ENCODE measurements around the gene GOSR2.

Gene GOSR2

GRCh38 chr17:46922804-46923635, at the start of gene GOSR2:
Gene GOSR2 (plus strand): TSS chr17:46923160. CDS start chr17:46923193, 33 bp downstream.
- peak; percentile 96 for DNase-seq (ENCODE audit: low read depth, low spot score)

- no peak for DNase-seq (ENCODE audit: low read depth, low spot score)
Measured at GRCh38 chr17:46873941-46874645, 48.9 kb upstream of the GOSR2 start.

GRCh38 chr17:46874906-46875305, 48.1 kb upstream of the GOSR2 start:
- DNase-seq (ENCODE audit: low read depth, low spot score): no peak

GRCh38 chr17:46875849-46876352, 47.1 kb upstream of the GOSR2 start:
- DNase-seq (ENCODE audit: low read depth, low spot score): no peak

GRCh38 chr17:46876353-46876887, 46.5 kb upstream of the GOSR2 start:
- no peak for DNase-seq (ENCODE audit: low read depth, low spot score)

GRCh38 chr17:46876926-46877325, 46.0 kb upstream of the GOSR2 start:
- no peak for DNase-seq (ENCODE audit: low read depth, low spot score)

GRCh38 chr17:46877466-46877865, 45.5 kb upstream of the GOSR2 start:
- DNase-seq (ENCODE audit: low read depth, low spot score): no peak

GRCh38 chr17:46878055-46878454, 44.9 kb upstream of the GOSR2 start:
- DNase-seq (ENCODE audit: low read depth, low spot score): no peak

- DNase-seq (ENCODE audit: low read depth, low spot score): no peak
Measured at GRCh38 chr17:46879101-46879500, 43.9 kb upstream of the GOSR2 start.

- no peak for DNase-seq (ENCODE audit: low read depth, low spot score)
Measured at GRCh38 chr17:46881015-46881414, 41.9 kb upstream of the GOSR2 start.

- DNase-seq (ENCODE audit: low read depth, low spot score): no peak
Measured at GRCh38 chr17:46882666-46883065, 40.3 kb upstream of the GOSR2 start.

GRCh38 chr17:46883871-46884520, 39.0 kb upstream of the GOSR2 start:
- no peak for DNase-seq (ENCODE audit: low read depth, low spot score)

- no peak for DNase-seq (ENCODE audit: low read depth, low spot score)
Measured at GRCh38 chr17:46884552-46884951, 38.4 kb upstream of the GOSR2 start.

GRCh38 chr17:46885415-46886309, 37.3 kb upstream of the GOSR2 start:
- no peak for DNase-seq (ENCODE audit: low read depth, low spot score)

GRCh38 chr17:46886310-46886663, 36.7 kb upstream of the GOSR2 start:
- no peak for DNase-seq (ENCODE audit: low read depth, low spot score)

GRCh38 chr17:46887717-46888116, 35.2 kb upstream of the GOSR2 start:
- DNase-seq (ENCODE audit: low read depth, low spot score): no peak

- DNase-seq (ENCODE audit: low read depth, low spot score): no peak
Measured at GRCh38 chr17:46888727-46889126, 34.2 kb upstream of the GOSR2 start.

- no peak for DNase-seq (ENCODE audit: low read depth, low spot score)
Measured at GRCh38 chr17:46889519-46889918, 33.4 kb upstream of the GOSR2 start.

GRCh38 chr17:46889992-46890564, 32.9 kb upstream of the GOSR2 start:
- peak; percentile 10 for DNase-seq (ENCODE audit: low read depth, low spot score)

- no peak for DNase-seq (ENCODE audit: low read depth, low spot score)
Measured at GRCh38 chr17:46890638-46891037, 32.3 kb upstream of the GOSR2 start.

All from astrocyte of the hippocampus (primary cell).